Natural killer cell treated with Interleukin-12 subunit alpha and Interleukin-12 subunit beta and Interleukin-15 and Interleukin-18, amount 100 ng/mL, for 72 hours (primary cell): ENCODE data around the gene FCHO1. TPM values are rescaled to one million over a fixed set of nuclear protein-coding genes. Genes with fewer than 3 reads are reported as not detected.

Source experiments
- total RNA-seq, 2 donors: library from RNA; stranded (reverse); gene quantifications; one replicate each; pipeline ENCODE4 v1.2.3, GENCODE V29; 2022

The FCHO1 gene
- total RNA-seq, 2 donors from 2014 or later, result 28.6 to 71.0 TPM

Other genes starting within 250 kb of the FCHO1 start
- gene PGLS, start 239.8 kb upstream of the FCHO1 start, total RNA-seq, result 10 to 100 TPM; 42.8 to 64.6 TPM
- gene COLGALT1, start 195.8 kb upstream of the FCHO1 start, total RNA-seq, result 100 to 1,000 TPM in 1 of 2 donors, 10 to 100 TPM in 1; 53.9 to 122 TPM
- gene UNC13A, start 63.1 kb upstream of the FCHO1 start, total RNA-seq, result not detected
- 10 to 100 TPM; 71.0 to 75.6 TPM for gene MAP1S, start 32.0 kb upstream of the FCHO1 start, total RNA-seq
- not detected for gene B3GNT3, start 43.7 kb downstream of the FCHO1 start, total RNA-seq
- gene INSL3, start 70.0 kb downstream of the FCHO1 start, total RNA-seq, result 10 to 100 TPM in 1 of 2 donors, 1 to 10 TPM in 1; 9.1 to 12.0 TPM
- 100 to 1,000 TPM; 184 to 195 TPM for gene JAK3, start 96.5 kb downstream of the FCHO1 start, total RNA-seq
- 1,000 to 10,000 TPM; 1,379 to 1,604 TPM for gene RPL18A, start 108.4 kb downstream of the FCHO1 start, total RNA-seq
- under 1 TPM; 0.57 to 0.89 TPM for gene SLC5A5, start 120.5 kb downstream of the FCHO1 start, total RNA-seq
- 10 to 100 TPM; 70.4 to 92.8 TPM for gene CCDC124, start 181.5 kb downstream of the FCHO1 start, total RNA-seq
- gene KCNN1, start 215.6 kb downstream of the FCHO1 start, total RNA-seq, result 1 to 10 TPM; 1.0 to 1.3 TPM